ENCODE data around the gene SEC62. TPM values are rescaled to one million over a fixed set of nuclear protein-coding genes. Genes with fewer than 3 reads are reported as not detected.
"Not testable (repeated sequence)": the region's sequence is repeated elsewhere in the genome, so short reads cannot be mapped to it uniquely, and the experiment has no call there.

SEC62 gene
- total RNA-seq, 1 donor from 2014 or later, result 75.4 TPM

GRCh38 chr3:170007031-170007663 is 40.5 kb downstream of the SEC62 start:
- peaks cover 24% of the 10 kb centered on the region for H3K4me1 Mint-ChIP-seq (ENCODE audit: low read depth)
- H3K36me3 Mint-ChIP-seq (ENCODE audit: low read depth), result peaks cover 5% of the 10 kb centered on the region
- intact Hi-C loops (cut with micrococcal nuclease), result loop anchor here (1.0 kb wide), 1 partner anchor 8 kb away; no protein-coding TSS in a partner anchor
- H3K27me3 Mint-ChIP-seq (ENCODE audit: insufficient read depth), result peaks cover 7% of the 10 kb centered on the region
- H3K9me3 Mint-ChIP-seq, result no peaks in the 10 kb centered on the region
- H3K4me3 Mint-ChIP-seq, result peak overlapping the region; percentile 2
- peak; percentile 16 for DNase-seq (ENCODE audit: low spot score)
- H3K27ac Mint-ChIP-seq, result peak overlapping the region; percentile 18

- DNase-seq (ENCODE audit: low spot score), result no peak
- peaks cover 17% of the 10 kb centered on the region for H3K4me1 Mint-ChIP-seq (ENCODE audit: low read depth)
- no peak overlapping the region for H3K27ac Mint-ChIP-seq
- H3K27me3 Mint-ChIP-seq (ENCODE audit: insufficient read depth), result peaks cover 10% of the 10 kb centered on the region
- peaks cover 5% of the 10 kb centered on the region for H3K36me3 Mint-ChIP-seq (ENCODE audit: low read depth)
- intact Hi-C loops (cut with micrococcal nuclease), result no loop called here
- no peaks in the 10 kb centered on the region for H3K9me3 Mint-ChIP-seq
- no peak overlapping the region for H3K4me3 Mint-ChIP-seq
These were observed 43.9 kb downstream of the SEC62 start for GRCh38 chr3:170010498-170010897.

DNA sequence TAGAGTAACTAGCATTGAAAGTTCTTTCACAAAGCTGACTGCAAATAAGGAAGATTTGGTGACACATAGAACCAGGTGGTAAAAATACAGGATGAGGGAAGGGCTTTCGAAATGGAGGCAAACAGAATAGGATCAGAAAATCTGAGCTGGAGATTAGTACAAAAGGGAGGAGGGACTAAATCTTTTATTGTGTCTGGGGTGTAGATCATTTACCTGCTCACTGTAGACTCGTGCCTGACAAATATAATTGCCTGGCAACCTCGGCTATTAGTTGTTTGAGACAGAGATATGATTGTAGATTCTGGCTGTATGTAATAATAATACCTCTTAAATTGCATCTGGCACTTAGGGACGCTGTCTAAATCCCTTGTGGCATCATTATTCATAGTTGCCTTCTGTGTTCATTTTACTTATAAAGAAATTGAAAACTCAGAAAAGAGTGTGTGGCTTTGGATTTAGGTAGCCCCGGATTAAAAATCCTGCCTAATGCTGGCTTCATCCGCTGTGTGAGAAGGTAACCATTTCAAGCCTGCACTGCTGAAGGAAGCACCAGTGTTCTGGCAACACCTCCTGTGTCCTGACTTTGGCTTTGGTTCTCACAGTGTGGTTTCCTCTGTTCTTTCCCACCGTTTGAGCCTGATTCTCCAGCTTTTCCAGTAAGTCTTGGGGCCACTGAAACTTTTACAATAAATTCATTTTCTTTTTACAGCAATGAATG is 46.2 kb downstream of the SEC62 start:
- H3K4me1 Mint-ChIP-seq (ENCODE audit: low read depth), result no peaks in the 10 kb centered on the region
- H3K36me3 Mint-ChIP-seq (ENCODE audit: low read depth), result no peaks in the 10 kb centered on the region
- H3K4me3 Mint-ChIP-seq, result no peak overlapping the region
- no peak overlapping the region for H3K27ac Mint-ChIP-seq
- intact Hi-C loops (cut with micrococcal nuclease), result no loop called here
- peaks cover 20% of the 10 kb centered on the region for H3K27me3 Mint-ChIP-seq (ENCODE audit: insufficient read depth)
- no peak for DNase-seq (ENCODE audit: low spot score)
- H3K9me3 Mint-ChIP-seq, result no peaks in the 10 kb centered on the region

GRCh38 chr3:170016057-170016456 is 49.5 kb downstream of the SEC62 start:
- Mint-ChIP-seq H3K27ac (no peak overlapping the region), H3K36me3 (ENCODE audit: low read depth) (no peaks in the 10 kb centered on the region), H3K4me3 (no peak overlapping the region), H3K4me1 (ENCODE audit: low read depth) (peaks cover 3% of the 10 kb centered on the region), H3K27me3 (ENCODE audit: insufficient read depth) (peaks cover 24% of the 10 kb centered on the region), H3K9me3 (no peaks in the 10 kb centered on the region)
- DNase-seq (ENCODE audit: low spot score), result no peak
- intact Hi-C loops (cut with micrococcal nuclease), result no loop called here

- peaks cover 21% of the 10 kb centered on the region for H3K27me3 Mint-ChIP-seq (ENCODE audit: insufficient read depth)
- DNase-seq (ENCODE audit: low spot score); intact Hi-C loops (cut with micrococcal nuclease); H3K36me3 Mint-ChIP-seq (ENCODE audit: low read depth); H3K4me1 Mint-ChIP-seq (ENCODE audit: low read depth); H3K4me3 Mint-ChIP-seq; H3K9me3 Mint-ChIP-seq; H3K27ac Mint-ChIP-seq: not testable (repeated sequence)
These were observed 52.7 kb downstream of the SEC62 start for GRCh38 chr3:170019306-170019705.

DNA sequence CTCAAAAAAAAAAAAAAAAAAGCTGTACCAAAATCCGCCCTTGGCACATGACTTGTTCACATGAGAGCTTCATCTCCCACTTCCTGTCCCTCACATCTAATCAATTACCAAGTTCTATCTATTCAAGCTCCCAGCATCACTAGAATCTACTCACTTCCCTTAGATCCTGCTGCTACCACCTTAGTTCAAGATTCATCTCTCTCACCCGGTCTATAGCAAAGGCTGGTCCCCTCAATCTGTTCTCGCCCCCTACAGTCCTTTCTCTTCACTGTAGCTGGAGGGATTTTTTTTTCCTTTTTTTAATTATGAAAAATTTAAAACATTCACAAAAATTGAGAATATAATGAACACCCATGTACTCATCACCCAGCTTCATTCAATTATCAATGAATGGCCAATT is 54.5 kb downstream of the SEC62 start:
- Mint-ChIP-seq H3K4me1 (ENCODE audit: low read depth) (peaks cover 5% of the 10 kb centered on the region), H3K36me3 (ENCODE audit: low read depth) (no peaks in the 10 kb centered on the region), H3K9me3 (no peaks in the 10 kb centered on the region), H3K27me3 (ENCODE audit: insufficient read depth) (peaks cover 17% of the 10 kb centered on the region), H3K27ac (no peak overlapping the region), H3K4me3 (no peak overlapping the region)
- intact Hi-C loops (cut with micrococcal nuclease), result no loop called here
- no peak for DNase-seq (ENCODE audit: low spot score)

- Mint-ChIP-seq H3K4me1 (ENCODE audit: low read depth) (peaks cover 13% of the 10 kb centered on the region), H3K4me3 (no peak overlapping the region), H3K9me3 (no peaks in the 10 kb centered on the region), H3K36me3 (ENCODE audit: low read depth) (no peaks in the 10 kb centered on the region), H3K27me3 (ENCODE audit: insufficient read depth) (peaks cover 10% of the 10 kb centered on the region), H3K27ac (no peak overlapping the region)
- DNase-seq (ENCODE audit: low spot score), result no peak
- intact Hi-C loops (cut with micrococcal nuclease), result no loop called here
These were observed 55.7 kb downstream of the SEC62 start for GRCh38 chr3:170022336-170022735.

- H3K27ac Mint-ChIP-seq, result no peak overlapping the region
- no peak for DNase-seq (ENCODE audit: low spot score)
- H3K4me1 Mint-ChIP-seq (ENCODE audit: low read depth), result peaks cover 19% of the 10 kb centered on the region
- H3K9me3 Mint-ChIP-seq, result no peaks in the 10 kb centered on the region
- no peak overlapping the region for H3K4me3 Mint-ChIP-seq
- intact Hi-C loops (cut with micrococcal nuclease), result no loop called here
- peaks cover 2% of the 10 kb centered on the region for H3K36me3 Mint-ChIP-seq (ENCODE audit: low read depth)
- peaks cover 8% of the 10 kb centered on the region for H3K27me3 Mint-ChIP-seq (ENCODE audit: insufficient read depth)
These were observed 56.6 kb downstream of the SEC62 start for GRCh38 chr3:170023165-170023564.

DNA sequence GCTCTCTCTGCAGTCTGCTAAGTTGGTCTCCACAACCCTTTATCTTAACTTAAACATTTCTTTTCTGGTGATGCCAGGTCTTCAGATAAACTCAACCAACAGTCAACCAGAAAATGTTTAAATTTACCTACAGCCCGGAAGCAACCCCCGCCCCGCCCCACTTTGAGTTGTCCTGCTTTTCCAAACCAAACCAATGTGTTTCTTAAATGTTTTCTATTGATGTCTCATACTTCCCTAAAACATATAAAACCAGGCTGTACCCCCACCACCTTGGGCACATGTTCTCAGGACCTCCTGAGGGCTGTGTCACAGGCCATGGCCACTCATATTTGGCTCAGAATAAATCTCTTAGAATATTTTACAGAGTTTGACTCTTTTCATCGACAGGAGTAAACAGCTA is 58.0 kb downstream of the SEC62 start:
- Mint-ChIP-seq H3K27ac (no peak overlapping the region), H3K4me1 (ENCODE audit: low read depth) (peaks cover 19% of the 10 kb centered on the region), H3K27me3 (ENCODE audit: insufficient read depth) (peaks cover 6% of the 10 kb centered on the region), H3K4me3 (no peak overlapping the region), H3K9me3 (peaks cover 5% of the 10 kb centered on the region), H3K36me3 (ENCODE audit: low read depth) (peaks cover 2% of the 10 kb centered on the region)
- no peak for DNase-seq (ENCODE audit: low spot score)
- intact Hi-C loops (cut with micrococcal nuclease), result no loop called here

DNA sequence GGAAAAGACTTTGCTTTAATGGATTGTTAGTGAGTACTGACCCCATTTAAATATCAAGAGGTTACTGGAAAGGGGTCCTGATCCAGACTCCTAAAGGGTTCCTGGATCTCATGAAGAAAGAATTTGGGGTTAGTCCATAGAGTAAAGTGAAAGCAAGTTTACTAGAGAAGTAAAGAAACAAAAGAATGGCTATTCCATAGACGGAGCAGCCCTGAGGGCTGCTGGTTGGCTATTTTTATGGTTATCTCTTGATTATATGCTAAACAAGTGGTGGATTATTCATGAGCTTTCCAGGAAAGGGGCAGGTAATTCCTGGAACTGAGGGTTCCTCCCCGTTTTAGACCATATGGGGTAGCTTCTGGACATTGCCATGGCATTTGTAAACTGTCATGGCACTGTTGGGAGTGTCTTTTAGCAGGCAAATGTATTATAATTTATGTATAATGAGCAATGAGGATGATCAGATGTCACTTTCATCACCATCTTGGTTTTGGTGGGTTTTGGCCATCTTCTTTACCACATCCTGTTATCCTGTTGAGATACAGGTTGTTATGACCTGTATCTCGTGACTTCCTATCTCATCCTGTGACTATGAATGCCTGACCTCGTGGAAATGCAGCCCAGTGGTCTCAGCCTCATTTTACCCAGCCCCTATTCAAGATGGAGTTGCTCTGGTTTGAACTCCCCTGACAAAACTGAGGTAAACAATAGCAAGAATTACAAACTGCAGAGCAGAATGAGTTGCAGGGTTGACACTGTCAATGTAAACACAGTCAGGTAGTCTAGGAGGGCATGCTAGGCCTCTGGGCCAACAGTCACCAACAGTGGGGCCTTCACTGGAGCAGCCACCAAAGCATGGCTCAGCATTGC is 60.9 kb downstream of the SEC62 start:
- DNase-seq (ENCODE audit: low spot score), result no peak
- Mint-ChIP-seq H3K4me1 (ENCODE audit: low read depth) (peaks cover 20% of the 10 kb centered on the region), H3K36me3 (ENCODE audit: low read depth) (peaks cover 2% of the 10 kb centered on the region), H3K4me3 (peak overlapping the region; percentile 27), H3K9me3 (peaks cover 5% of the 10 kb centered on the region), H3K27ac (peak overlapping the region; percentile 13), H3K27me3 (ENCODE audit: insufficient read depth) (peaks cover 1% of the 10 kb centered on the region)
- intact Hi-C loops (cut with micrococcal nuclease), result no loop called here

- Mint-ChIP-seq H3K4me1 (ENCODE audit: low read depth) (peaks cover 32% of the 10 kb centered on the region), H3K27me3 (ENCODE audit: insufficient read depth) (peaks cover 1% of the 10 kb centered on the region), H3K9me3 (peaks cover 4% of the 10 kb centered on the region), H3K27ac (no peak overlapping the region), H3K4me3 (no peak overlapping the region), H3K36me3 (ENCODE audit: low read depth) (no peaks in the 10 kb centered on the region)
- intact Hi-C loops (cut with micrococcal nuclease), result loop anchor here (10.0 kb wide), 1 partner anchor 321 kb away; the partner anchor contains the start of gene SKIL
- peak; percentile 44 for DNase-seq (ENCODE audit: low spot score)
These were observed 66.9 kb downstream of the SEC62 start for GRCh38 chr3:170033489-170033888.

GRCh38 chr3:170037463-170038433 is 71.1 kb downstream of the SEC62 start, which contains the start of gene GPR160:
Gene GPR160, plus strand, starts transcription at chr3:170037995. Its CDS starts 45,978 bp downstream, at chr3:170083973.
- H3K27ac Mint-ChIP-seq, result peak within 1 kb of the TSS; percentile 42
- H3K4me3 Mint-ChIP-seq, result peak within 1 kb of the TSS; percentile 82
- no peaks in the 10 kb centered on the region for H3K36me3 Mint-ChIP-seq (ENCODE audit: low read depth)
- peaks cover 24% of the 10 kb centered on the region for H3K4me1 Mint-ChIP-seq (ENCODE audit: low read depth)
- H3K9me3 Mint-ChIP-seq, result no peaks in the 10 kb centered on the region
- DNase-seq (ENCODE audit: low spot score), result peak; percentile 73
- peaks cover 4% of the 10 kb centered on the region for H3K27me3 Mint-ChIP-seq (ENCODE audit: insufficient read depth)
- intact Hi-C loops (cut with micrococcal nuclease), result loop anchor here (1.0 to 10.0 kb wide), 10 partner anchors 17 to 775 kb away; partner anchors contain the start of genes LRRC34, LRRIQ4, PHC3 and SEC62
